ENCODE measurements around the gene TECR. TPM values are rescaled to one million over a fixed set of nuclear protein-coding genes. Genes with fewer than 3 reads are reported as not detected.

The TECR gene
- total RNA-seq, 1 experiment from 2014 or later, result 164 TPM

GRCh38 chr19:14565765-14566711, 36.6 kb downstream of the TECR start:
- Mint-ChIP-seq H3K27me3 (ENCODE audit: low read depth) (no peaks in the 10 kb centered on the region), H3K4me1 (peaks cover 25 to 41% of the 10 kb centered on the region in 2 experiments), H3K9me3 (no peaks in the 10 kb centered on the region), H3K36me3 (ENCODE audit: insufficient read depth in 1 of 3, low read depth in 3 of 3) (peaks cover 11 to 27% (median 13%) of the 10 kb centered on the region in 3 experiments; a peak in 6 of 7 replicates), H3K4me3 (no peak overlapping the region), H3K27ac (no peak overlapping the region)
- H4K91ac ChIP-seq (ENCODE audit: insufficient read length, low read depth, low read length), result no peak overlapping the region
- H2BK15ac ChIP-seq (ENCODE audit: low read depth, low read length), result no peak overlapping the region
- H2BK120ac ChIP-seq (ENCODE audit: low read depth, low read length, poor library complexity, severe bottlenecking), result no peak overlapping the region
- no peaks in the 10 kb centered on the region; the same call in 1 of the 2 replicates for H3K4me1 ChIP-seq (ENCODE audit: insufficient read depth, low read length)
- no peak overlapping the region for H3K23ac ChIP-seq (ENCODE audit: insufficient read length, low read depth, low read length)
- H4K5ac ChIP-seq (ENCODE audit: insufficient read length, low read depth, low read length), result no peak overlapping the region
- no peak overlapping the region for H4K8ac ChIP-seq (replicated peaks; ENCODE audit: insufficient read length, low read depth, low read length)
- H3K4me2 ChIP-seq (ENCODE audit: insufficient read depth, insufficient read length, low read length), result no peak overlapping the region
- H3K23me2 ChIP-seq (ENCODE audit: insufficient read length, low read depth, low read length, poor library complexity, severe bottlenecking), result peaks cover 1% of the 10 kb centered on the region
- no peak overlapping the region for H3K18ac ChIP-seq (ENCODE audit: insufficient read length, low read depth, low read length)
- no peak for TF ChIP-seq CTCF (conservative IDR thresholded peaks at IDR 0.05)
- no peaks in the 10 kb centered on the region for H3K27me3 ChIP-seq (ENCODE audit: insufficient read depth, low read length)
- H3K14ac ChIP-seq (ENCODE audit: insufficient read depth, low read length), result no peak overlapping the region
- DNase-seq, result no peak
- peaks cover 2% of the 10 kb centered on the region for H3K79me1 ChIP-seq (ENCODE audit: insufficient read depth, low read depth, low read length, poor library complexity, severe bottlenecking)
- H3K4ac ChIP-seq (ENCODE audit: low read depth, low read length), result no peak overlapping the region
- peaks cover 7% of the 10 kb centered on the region; the same call in 1 of the 2 replicates for H3K79me2 ChIP-seq (ENCODE audit: insufficient read depth, low read length)
- H3K27ac ChIP-seq (ENCODE audit: insufficient read length, low read depth, low read length), result no peak overlapping the region
- H2AK5ac ChIP-seq (ENCODE audit: insufficient read length, low read length), result no peak overlapping the region
- WGBS (ENCODE audit: extremely low coverage, insufficient read length, low lambda C conversion rate), result no CpG with 5 or more reads among the region's 31 CpGs
- H3K9me3 ChIP-seq (ENCODE audit: control insufficient read depth, low read depth, low read length), result no peaks in the 10 kb centered on the region
- H2BK12ac ChIP-seq (ENCODE audit: insufficient read length, low read depth, low read length), result no peak overlapping the region
- H4K20me1 ChIP-seq (ENCODE audit: control insufficient read depth, insufficient read depth, insufficient read length), result no peaks in the 10 kb centered on the region
- no peak overlapping the region for H3K56ac ChIP-seq (ENCODE audit: insufficient read length, low read depth, low read length)
- no peak overlapping the region for H2AFZ ChIP-seq (ENCODE audit: low read length)
- no peak overlapping the region for H2BK5ac ChIP-seq (ENCODE audit: insufficient read length, low read length)
- H3T11ph ChIP-seq (ENCODE audit: low read length), result no peak overlapping the region
- H2BK20ac ChIP-seq (ENCODE audit: low read depth, low read length, poor library complexity, severe bottlenecking), result no peak overlapping the region
- H3K9ac ChIP-seq (ENCODE audit: extremely low read depth, insufficient read length, low read length), result no peak overlapping the region

Measured in H9 (cell line).